Activated CD4-positive, CD25-positive, alpha-beta regulatory T cell treated with anti-CD3 and anti-CD28 coated beads, Interleukin-2, amount 50 U/mL, for 24 hours (primary cell): ENCODE data around the gene PRKG1.

ENCODE experiments used
- ATAC-seq, 2 donors: fragments of 150-1000 bp; cut with Tn5 transposase; one replicate each; pipeline ENCODE4 v1.10.0; 2021; ENCODE audit warnings: mild to moderate bottlenecking in 1 of 2, moderate library complexity in 1 of 2

The PRKG1 gene

GRCh38 chr10:51620131-51620530 is 545.8 kb downstream of the PRKG1 start:
- ATAC-seq = no peak

DNA sequence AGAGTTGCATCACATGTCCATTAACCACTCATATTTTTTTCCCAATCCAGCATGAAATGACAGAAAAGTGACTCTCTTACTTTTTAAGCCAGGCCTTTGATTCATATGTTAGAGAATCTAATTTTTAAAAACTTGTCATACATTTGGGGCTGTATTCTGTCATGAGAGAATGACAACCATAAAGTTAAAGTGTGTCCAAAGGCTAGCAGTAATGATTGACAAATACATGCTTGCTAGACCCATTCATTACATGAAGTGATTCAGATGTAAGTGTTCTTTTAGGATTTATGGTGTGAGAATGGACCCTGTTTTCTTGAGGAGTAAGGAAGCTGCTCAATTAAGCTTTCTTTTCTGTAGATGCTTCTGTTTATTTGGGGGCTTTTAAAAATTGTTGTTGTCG is 549.7 kb downstream of the PRKG1 start:
- no peak for ATAC-seq

- ATAC-seq = no peak
Observed at GRCh38 chr10:51629934-51630639, 555.8 kb downstream of the PRKG1 start.

- no peak for ATAC-seq
Observed at GRCh38 chr10:51630640-51631005, 556.3 kb downstream of the PRKG1 start.

DNA sequence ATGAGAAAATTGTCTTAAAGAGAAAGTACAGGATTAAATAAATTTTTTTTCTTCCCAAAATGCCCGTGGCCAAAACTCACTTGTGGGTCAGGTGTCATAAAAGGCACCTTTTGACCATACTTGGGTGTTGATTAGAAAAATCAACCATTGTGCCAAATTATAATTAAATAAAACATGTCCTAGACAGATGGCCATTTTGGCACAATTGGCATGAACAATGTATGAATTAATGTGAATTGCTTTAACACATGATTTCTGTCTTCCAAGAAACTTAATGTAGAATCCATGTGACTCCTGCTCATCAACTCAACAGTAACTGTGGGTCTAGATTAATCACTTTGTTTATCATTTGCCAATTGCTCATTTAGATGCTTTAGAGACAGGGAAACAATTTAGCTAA is 561.1 kb downstream of the PRKG1 start:
- no peak for ATAC-seq

GRCh38 chr10:51638211-51638610 is 563.9 kb downstream of the PRKG1 start:
- no peak for ATAC-seq

- ATAC-seq = no peak
Observed at GRCh38 chr10:51638737-51639136, 564.5 kb downstream of the PRKG1 start.

- ATAC-seq = no peak
Observed at GRCh38 chr10:51640120-51640819, 566.0 kb downstream of the PRKG1 start.

GRCh38 chr10:51642581-51642980 is 568.3 kb downstream of the PRKG1 start:
- no peak for ATAC-seq

GRCh38 chr10:51643734-51644133 is 569.4 kb downstream of the PRKG1 start:
- no peak for ATAC-seq

DNA sequence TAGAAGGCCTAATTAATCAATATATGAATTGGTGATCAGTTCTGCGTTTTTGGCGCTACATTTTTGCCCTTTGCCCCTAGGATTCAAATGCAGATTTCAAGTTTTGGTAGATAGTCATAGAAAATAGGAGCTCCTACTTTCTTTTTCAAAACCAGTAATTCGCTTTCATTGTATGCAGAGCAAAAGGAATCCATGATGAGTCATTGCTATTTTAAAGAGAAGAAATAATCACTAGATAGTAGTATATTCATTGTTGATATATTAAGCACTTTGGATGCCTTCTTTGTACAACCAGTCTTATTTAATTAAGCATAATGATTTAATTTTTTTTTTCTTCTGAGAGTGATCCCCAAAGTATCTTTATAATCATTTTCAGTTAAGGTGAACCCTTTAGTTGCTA is 574.8 kb downstream of the PRKG1 start:
- no peak for ATAC-seq

GRCh38 chr10:51651063-51651462 is 576.8 kb downstream of the PRKG1 start:
- ATAC-seq = no peak

- no peak for ATAC-seq
Observed at GRCh38 chr10:51653025-51653424, 578.7 kb downstream of the PRKG1 start.

DNA sequence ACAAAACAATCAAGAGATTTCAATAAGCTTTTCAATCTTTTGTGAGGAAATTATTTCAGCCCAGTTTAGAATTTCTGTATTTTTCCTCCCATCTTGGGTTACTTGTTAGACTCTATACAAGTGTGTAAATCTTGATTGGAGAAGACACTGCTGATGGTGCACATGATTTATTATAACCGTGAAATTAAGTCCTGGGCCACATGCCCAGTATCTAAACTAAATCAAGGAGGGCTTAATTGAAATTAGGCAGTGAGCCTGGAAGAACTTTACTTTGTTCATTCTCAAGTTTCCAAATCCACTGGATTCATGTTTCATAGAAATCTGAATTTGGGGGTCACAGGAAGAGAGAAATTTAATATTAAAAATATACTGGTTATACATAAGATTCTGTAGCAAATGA is 580.6 kb downstream of the PRKG1 start:
- ATAC-seq = no peak

DNA sequence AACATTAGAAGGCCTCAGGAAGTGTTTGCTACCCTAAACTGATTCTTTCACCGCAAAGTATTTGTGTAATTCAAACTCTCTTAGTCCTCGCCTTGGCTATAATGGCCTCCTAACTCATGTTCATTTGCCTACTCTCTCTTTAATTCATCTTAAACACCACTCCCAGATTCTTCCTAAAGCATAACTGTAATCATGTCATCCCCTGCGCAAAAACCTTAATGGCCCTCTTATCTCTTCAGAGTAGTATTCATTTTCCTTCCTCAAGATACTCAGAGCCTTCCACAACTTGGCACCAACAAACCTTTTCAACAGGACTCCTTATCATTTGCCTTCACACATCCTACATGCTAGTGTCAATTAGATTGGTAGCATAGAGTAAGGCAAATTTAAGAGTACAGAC is 582.2 kb downstream of the PRKG1 start:
- no peak for ATAC-seq

- no peak for ATAC-seq
Observed at GRCh38 chr10:51658000-51658399, 583.7 kb downstream of the PRKG1 start.

- ATAC-seq = no peak
Observed at GRCh38 chr10:51659344-51659743, 585.1 kb downstream of the PRKG1 start.

DNA sequence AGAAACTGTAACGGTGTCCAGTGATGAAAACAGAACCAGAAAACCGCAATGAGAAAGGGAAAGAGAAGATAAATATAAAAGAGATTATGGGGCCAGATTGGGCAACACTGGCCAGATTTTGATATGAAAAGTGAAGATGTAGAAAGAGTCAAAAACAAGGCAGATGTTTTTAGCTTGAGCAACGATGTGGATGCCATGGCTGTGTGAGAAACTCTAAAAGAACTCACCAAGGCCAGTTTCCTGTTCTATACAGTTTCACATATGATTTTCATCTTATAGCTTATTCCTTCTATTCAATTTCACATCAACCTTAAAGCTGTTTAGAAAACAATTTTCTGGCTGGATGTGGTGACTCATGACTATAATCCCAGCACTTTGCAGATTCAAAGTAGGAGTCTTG is 588.8 kb downstream of the PRKG1 start:
- ATAC-seq = no peak

- no peak for ATAC-seq
Observed at GRCh38 chr10:51666456-51666855, 592.2 kb downstream of the PRKG1 start.

- no peak for ATAC-seq
Observed at GRCh38 chr10:51667678-51668335, 593.5 kb downstream of the PRKG1 start.

- ATAC-seq = no peak
Observed at GRCh38 chr10:51668336-51668689, 594.0 kb downstream of the PRKG1 start.

- ATAC-seq = no peak
Observed at GRCh38 chr10:51669041-51669440, 594.8 kb downstream of the PRKG1 start.

DNA sequence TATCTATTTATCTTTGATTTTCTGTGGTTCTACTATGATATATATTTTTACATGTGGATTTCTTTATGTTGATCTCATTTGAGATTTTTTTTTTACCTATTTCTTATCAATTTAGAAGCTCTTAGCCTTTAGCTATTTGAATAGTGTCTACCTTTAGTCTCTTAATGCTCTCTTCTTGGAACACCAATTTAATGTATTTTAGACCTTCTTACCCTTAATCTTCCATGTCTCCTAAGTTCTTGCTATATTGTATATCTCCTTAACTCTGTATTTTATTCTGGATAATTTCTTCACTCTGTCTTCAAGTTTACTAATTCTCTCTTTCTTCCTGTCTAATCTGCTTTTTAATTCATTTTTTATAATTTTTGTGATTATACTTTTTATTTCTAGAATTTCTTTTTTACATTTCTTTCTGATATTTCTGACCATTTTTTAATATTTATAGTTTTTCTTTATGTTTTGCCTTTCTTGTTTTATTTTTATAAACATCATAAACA is 597.8 kb downstream of the PRKG1 start:
- no peak for ATAC-seq

DNA sequence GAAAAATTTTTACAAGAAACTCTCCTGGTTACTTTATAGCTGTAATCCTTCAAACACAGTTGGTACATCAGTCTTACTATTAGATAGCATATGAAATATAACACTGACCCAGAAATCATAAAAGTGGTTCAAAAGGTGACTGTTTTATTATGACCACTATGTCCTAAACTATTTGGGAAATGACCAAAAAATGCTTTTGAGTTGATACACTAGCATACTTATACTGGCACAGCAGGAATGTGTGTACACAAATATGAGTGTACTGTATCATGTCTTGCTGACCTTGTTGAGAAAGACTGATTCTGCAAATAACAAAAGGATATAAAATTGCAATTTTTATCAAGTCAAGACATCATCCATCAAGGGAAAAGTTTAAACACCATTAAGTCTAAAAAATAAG is 600.8 kb downstream of the PRKG1 start:
- ATAC-seq = no peak
